Common myeloid progenitor, CD34-positive (primary cell): Measurements from ENCODE around the gene AMN1.

ENCODE experiments used
- CTCF ChIA-PET: fragments of 350-600 bp; sonication (Branson Sonifier 250); formaldehyde crosslinking; loops from one replicate; lab custom pipeline; 2021; ENCODE audit warnings: antibody characterized with exemption; lab: Charles Lee
- POLR2A ChIA-PET: fragments of 350-600 bp; sonication (Branson Sonifier 250); formaldehyde crosslinking; loops from one replicate; lab custom pipeline; 2021; ENCODE audit warnings: antibody characterized with exemption; lab: Charles Lee
- DNase-seq, 3 donors: peaks; one replicate each; pipeline versions ENCODE4 v3.0.0 to v3.0.0-alpha.2; 2013
- H3K27ac ChIP-seq, 2 experiments: 1 replicate in 1 of 2; 2 replicates in 1 of 2; pipeline ENCODE4 v1.7.0; 2013; ENCODE audit warnings: inconsistent platforms in 2 of 2, low read length in 2 of 2, mild to moderate bottlenecking in 2 of 2, low read depth in 1 of 2, moderate library complexity in 1 of 2; ENCODE audit not compliant: severe bottlenecking in 2 of 2, insufficient read depth in 1 of 2, poor library complexity in 1 of 2
- H3K27me3 ChIP-seq, 5 experiments: replicated peaks in 2 of 5; 1 replicate in 3 of 5; 2 replicates in 2 of 5; pipeline versions ENCODE4 v1.6.1 to v1.7.0; 2013; ENCODE audit warnings: low read length in 4 of 5, mild to moderate bottlenecking in 2 of 5, moderate library complexity in 2 of 5, inconsistent platforms in 1 of 5; ENCODE audit not compliant: insufficient read depth in 5 of 5, control insufficient read depth in 4 of 5
- H3K36me3 ChIP-seq, 4 experiments: 1 replicate in 2 of 4; 2 replicates in 2 of 4; pipeline versions ENCODE4 v1.6.1 to v1.7.0; 2013; ENCODE audit warnings: low read length in 3 of 4, control low read depth in 1 of 4, mild to moderate bottlenecking in 1 of 4; ENCODE audit not compliant: control insufficient read depth in 4 of 4, insufficient read depth in 4 of 4
- H3K4me1 ChIP-seq, 4 experiments: 1 replicate in 3 of 4; 2 replicates in 1 of 4; pipeline versions ENCODE4 v1.6.1 to v1.7.1; 2013; ENCODE audit warnings: low read length in 3 of 4, mild to moderate bottlenecking in 3 of 4, control low read depth in 1 of 4, inconsistent platforms in 1 of 4, moderate library complexity in 1 of 4; ENCODE audit not compliant: control insufficient read depth in 4 of 4, insufficient read depth in 4 of 4; ENCODE audit errors: control extremely low read depth in 1 of 4
- H3K4me3 ChIP-seq, 7 experiments: 1 replicate in 4 of 7; 2 replicates in 3 of 7; pipeline versions ENCODE4 v1.5.1 to v1.7.0; 2013; ENCODE audit warnings: mild to moderate bottlenecking in 7 of 7, low read length in 6 of 7, moderate library complexity in 6 of 7, inconsistent platforms in 2 of 7, low read depth in 2 of 7, control low read depth in 1 of 7; ENCODE audit not compliant: insufficient read depth in 4 of 7, control insufficient read depth in 1 of 7; ENCODE audit errors: extremely low read depth in 1 of 7
- H3K9me3 ChIP-seq, 5 experiments: 1 replicate in 4 of 5; 2 replicates in 1 of 5; pipeline versions ENCODE4 v1.6.1 to v1.7.1; 2013; ENCODE audit warnings: low read length in 4 of 5, mild to moderate bottlenecking in 2 of 5, inconsistent platforms in 1 of 5, low read depth in 1 of 5, moderate library complexity in 1 of 5; ENCODE audit not compliant: control insufficient read depth in 4 of 5, insufficient read depth in 2 of 5; ENCODE audit errors: control extremely low read depth in 1 of 5
- WGBS: methylation state at CpG from one replicate; pipeline ENCODE4 v1.1.5; 2013; ENCODE audit not compliant: insufficient coverage; 5-methylcytosine and 5-hydroxymethylcytosine counted together

The AMN1 gene

GRCh38 chr12:31645924-31646323 lies 82.9 kb downstream of the AMN1 start:
- ChIA-PET POLR2A (no interaction called here), CTCF (interaction anchor here (0.7 to 1.3 kb wide), 4 partner anchors 10 to 276 kb away, joined by 3 to 4 read pairs (median 3); no protein-coding TSS in a partner anchor)
- no peak overlapping the region for H3K27ac ChIP-seq
- peak in 2 of 3 donors; percentile 65 to 67 for DNase-seq
- WGBS = no CpG with 5 or more reads among the region's 5 CpGs
- no peaks in the 10 kb centered on the region for H3K9me3 ChIP-seq
- H3K36me3 ChIP-seq = no peaks in the 10 kb centered on the region
- peaks cover 0 to 21% (median 6%) of the 10 kb centered on the region in 4 experiments for H3K4me1 ChIP-seq
- H3K4me3 ChIP-seq = no peak overlapping the region
- H3K27me3 ChIP-seq = no peaks in the 10 kb centered on the region

- Histone ChIP-seq H3K9me3 (no peaks in the 10 kb centered on the region), H3K27ac (no peak overlapping the region), H3K36me3 (no peaks in the 10 kb centered on the region), H3K27me3 (no peaks in the 10 kb centered on the region), H3K4me1 (peaks cover 0 to 21% (median 6%) of the 10 kb centered on the region in 4 experiments), H3K4me3 (no peak overlapping the region)
- ChIA-PET CTCF (interaction anchor here (0.8 kb wide), 1 partner anchor 9 kb away, joined by 3 read pairs; no protein-coding TSS in a partner anchor), POLR2A (no interaction called here)
- DNase-seq = no peak
- WGBS = 85% methylated on average over 4 of the region's 8 CpGs
Observed at GRCh38 chr12:31644536-31644935, 84.3 kb downstream of the AMN1 start.

GRCh38 chr12:31641509-31642090 lies 87.2 kb downstream of the AMN1 start:
- no peaks in the 10 kb centered on the region for H3K36me3 ChIP-seq
- WGBS = 93% methylated on average over 11 of the region's 11 CpGs
- no peak for DNase-seq
- H3K27me3 ChIP-seq = no peaks in the 10 kb centered on the region
- ChIA-PET CTCF (interaction anchor here (1.5 kb wide), 1 partner anchor 238 kb away, joined by 6 read pairs; no protein-coding TSS in a partner anchor), POLR2A (no interaction called here)
- no peak overlapping the region for H3K27ac ChIP-seq
- no peak overlapping the region for H3K4me3 ChIP-seq
- peaks cover 0 to 15% (median 3%) of the 10 kb centered on the region in 4 experiments for H3K4me1 ChIP-seq
- no peaks in the 10 kb centered on the region for H3K9me3 ChIP-seq

DNA sequence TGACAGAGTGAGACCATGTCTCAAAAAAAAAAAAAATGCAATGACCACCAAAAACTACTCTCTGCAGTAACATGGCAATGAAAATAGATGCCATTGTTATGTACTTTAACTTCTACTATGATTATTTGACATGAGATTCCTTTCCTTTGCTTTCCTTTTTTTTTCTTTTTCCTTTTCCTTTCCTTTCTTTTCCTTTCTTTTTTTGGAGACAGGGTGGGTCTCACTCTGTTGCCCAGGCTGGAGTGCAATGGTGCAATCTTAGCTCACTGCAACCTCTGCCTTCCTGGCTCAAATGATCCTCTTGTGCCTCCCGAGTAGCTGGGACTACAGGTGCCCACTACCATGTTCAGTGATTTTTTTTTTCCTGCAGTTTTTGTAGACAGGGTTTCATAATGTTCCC lies 94.2 kb downstream of the AMN1 start:
- H3K9me3 ChIP-seq = no peaks in the 10 kb centered on the region
- H3K4me3 ChIP-seq = no peak overlapping the region
- peaks cover 0 to 5% (median 1%) of the 10 kb centered on the region in 4 experiments for H3K4me1 ChIP-seq
- ChIA-PET POLR2A (interaction anchor here (0.7 kb wide), 1 partner anchor 160 kb away, joined by 3 read pairs; no protein-coding TSS in a partner anchor), CTCF (interaction anchor here (3.4 kb wide), 1 partner anchor 232 kb away, joined by 19 read pairs; no protein-coding TSS in a partner anchor)
- H3K27ac ChIP-seq = no peak overlapping the region
- no peaks in the 10 kb centered on the region for H3K27me3 ChIP-seq
- 86% methylated on average over 1 of the region's 1 CpG for WGBS
- no peak for DNase-seq
- no peaks in the 10 kb centered on the region for H3K36me3 ChIP-seq

- no peak overlapping the region for H3K4me3 ChIP-seq
- H3K27ac ChIP-seq = no peak overlapping the region
- H3K4me1 ChIP-seq = peaks cover 0 to 5% (median 1%) of the 10 kb centered on the region in 4 experiments
- no peaks in the 10 kb centered on the region for H3K27me3 ChIP-seq
- POLR2A ChIA-PET = no interaction called here
- H3K9me3 ChIP-seq = no peaks in the 10 kb centered on the region
- DNase-seq = no peak
- 100% methylated on average over 1 of the region's 4 CpGs for whole genome bisulfite sequencing
- H3K36me3 ChIP-seq = no peaks in the 10 kb centered on the region
- CTCF ChIA-PET = interaction anchor here (1.5 to 3.4 kb wide), 2 partner anchors 112 to 230 kb away, joined by 4 to 19 read pairs; no protein-coding TSS in a partner anchor
Observed at GRCh38 chr12:31633464-31633863, 95.4 kb downstream of the AMN1 start.

DNA sequence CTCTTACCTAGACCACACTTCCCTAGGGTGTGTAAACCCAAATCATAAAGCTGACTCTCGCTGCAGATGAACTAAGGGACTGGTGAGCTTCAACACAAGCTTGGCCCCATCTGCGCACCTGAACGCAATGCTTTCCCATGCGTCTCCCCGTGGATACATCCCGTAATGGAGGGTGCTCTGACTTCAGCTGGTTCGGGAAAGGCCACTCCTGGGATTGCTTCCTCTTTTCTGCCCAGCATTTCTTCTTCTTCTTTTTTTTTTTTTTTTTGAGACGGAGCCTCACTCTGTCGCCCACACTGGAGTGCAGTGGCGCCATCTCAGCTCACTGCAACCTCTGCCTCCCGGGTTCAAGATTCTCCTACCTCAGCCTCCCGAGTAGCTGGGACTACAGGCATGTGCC lies 97.0 kb downstream of the AMN1 start:
- ChIA-PET CTCF (interaction anchor here (3.4 kb wide), 1 partner anchor 229 kb away, joined by 19 read pairs; no protein-coding TSS in a partner anchor), POLR2A (interaction anchor here (0.7 kb wide), 1 partner anchor 15 kb away, joined by 3 read pairs; no protein-coding TSS in a partner anchor)
- peaks cover 0 to 5% (median 1%) of the 10 kb centered on the region in 4 experiments for H3K4me1 ChIP-seq
- no peaks in the 10 kb centered on the region for H3K9me3 ChIP-seq
- H3K4me3 ChIP-seq = no peak overlapping the region
- no peaks in the 10 kb centered on the region for H3K27me3 ChIP-seq
- no peak overlapping the region for H3K27ac ChIP-seq
- H3K36me3 ChIP-seq = no peaks in the 10 kb centered on the region
- 94% methylated on average over 6 of the region's 12 CpGs for WGBS
- DNase-seq = no peak
